Brain pericyte (primary cell): Measurements from ENCODE around the gene SLC9C1.

ENCODE experiments used
- DNase-seq: peaks from one replicate; pipeline ENCODE4 v3.0.0-alpha.2; 2012; ENCODE audit warnings: low read depth, low spot score

SLC9C1 gene

GRCh38 chr3:112306825-112307224 is 12.8 kb upstream of the SLC9C1 start:
- no peak for DNase-seq

- DNase-seq, result no peak
Measured at GRCh38 chr3:112304611-112305010, 10.6 kb upstream of the SLC9C1 start.

DNA sequence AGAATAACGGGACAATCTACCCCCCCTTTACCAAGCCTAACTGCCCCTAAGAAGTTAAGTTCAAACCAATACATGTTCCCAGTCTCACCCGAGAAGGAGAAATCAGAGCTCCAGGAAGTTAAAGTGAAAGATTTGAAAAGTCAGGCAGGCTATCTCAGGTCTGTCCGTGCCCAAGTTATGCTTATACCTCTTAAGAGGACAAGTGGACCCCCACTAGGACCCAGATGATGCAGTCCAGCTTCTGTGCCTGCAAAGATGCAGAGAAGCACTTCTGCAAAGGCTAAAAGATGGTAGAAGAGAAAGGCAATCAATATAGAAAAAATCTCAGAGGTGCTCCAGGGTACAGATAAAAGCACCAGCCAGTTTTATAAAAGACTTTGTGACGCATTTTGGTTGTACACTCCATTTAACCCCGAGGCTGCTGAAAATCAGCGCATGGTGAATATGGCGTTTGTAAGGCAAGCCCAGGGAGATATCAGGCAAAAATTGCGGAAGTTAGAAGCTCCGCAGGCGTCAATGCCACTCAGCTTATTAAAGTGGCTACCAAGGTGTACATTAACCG is 9.8 kb upstream of the SLC9C1 start:
- DNase-seq, result no peak

DNA sequence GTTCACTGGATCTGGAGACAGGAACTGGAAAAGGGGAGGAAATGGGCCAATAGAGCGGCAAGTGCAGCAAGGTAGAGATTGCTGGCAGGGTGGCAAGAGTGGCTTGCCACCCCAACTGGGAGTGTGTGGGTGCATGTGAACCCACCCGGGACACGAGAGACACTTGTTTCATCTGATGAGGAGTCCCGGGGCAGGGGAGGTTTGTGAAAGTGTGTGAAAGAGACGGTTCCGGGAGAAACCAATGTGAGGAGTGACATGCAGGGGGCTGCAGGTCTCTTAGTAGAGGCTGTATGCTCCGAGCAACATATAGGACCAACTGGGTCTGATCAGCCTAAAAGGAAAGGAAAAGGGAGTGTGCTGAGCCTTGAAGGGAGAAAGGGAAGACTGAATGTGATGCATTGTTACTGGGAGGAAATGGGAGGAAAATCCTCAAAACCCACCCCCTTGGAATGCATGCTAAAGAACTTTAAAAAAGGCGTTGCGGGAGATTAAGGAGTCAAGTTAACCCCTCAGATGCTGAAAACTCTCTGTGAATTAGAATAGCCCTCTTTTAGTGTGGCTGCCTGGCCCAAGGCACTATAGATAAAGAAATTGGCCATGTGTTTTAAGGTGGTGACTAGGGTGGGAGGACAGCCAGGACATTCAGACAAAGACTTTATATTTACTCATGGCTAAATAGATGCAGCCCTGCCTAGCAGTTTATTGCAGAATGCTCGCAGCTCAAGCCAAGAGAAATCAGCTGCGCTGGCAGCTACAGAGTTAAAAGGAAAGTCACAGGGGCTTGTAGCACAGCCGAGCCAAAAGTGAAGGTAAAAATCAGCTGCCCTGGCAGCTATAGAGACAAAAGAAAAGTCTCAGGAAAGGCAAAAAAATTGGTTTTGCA is 9.1 kb upstream of the SLC9C1 start:
- no peak for DNase-seq

- no peak for DNase-seq
Measured at GRCh38 chr3:112302150-112302830, 8.3 kb upstream of the SLC9C1 start.

- DNase-seq, result no peak
Measured at GRCh38 chr3:112298781-112299180, 4.8 kb upstream of the SLC9C1 start.

DNA sequence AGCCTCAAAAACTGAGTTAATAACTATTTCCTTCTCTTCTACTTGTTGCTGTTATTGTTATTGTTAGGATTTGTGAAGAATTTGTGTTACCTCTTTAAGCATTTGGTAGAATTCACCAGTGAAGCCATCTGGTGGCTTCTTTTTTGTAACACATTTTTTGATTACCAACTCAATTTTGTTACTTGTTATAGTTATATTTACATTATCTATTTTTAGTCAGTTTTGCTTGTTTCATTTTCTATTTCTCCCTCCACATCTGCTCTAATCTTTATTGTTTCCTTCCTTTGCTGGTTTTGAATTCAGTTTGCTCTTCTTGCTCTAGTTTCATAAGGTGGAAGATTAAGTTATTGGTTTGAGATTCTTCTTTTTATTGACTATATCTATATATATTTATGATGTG is 3.7 kb upstream of the SLC9C1 start:
- no peak for DNase-seq

DNA sequence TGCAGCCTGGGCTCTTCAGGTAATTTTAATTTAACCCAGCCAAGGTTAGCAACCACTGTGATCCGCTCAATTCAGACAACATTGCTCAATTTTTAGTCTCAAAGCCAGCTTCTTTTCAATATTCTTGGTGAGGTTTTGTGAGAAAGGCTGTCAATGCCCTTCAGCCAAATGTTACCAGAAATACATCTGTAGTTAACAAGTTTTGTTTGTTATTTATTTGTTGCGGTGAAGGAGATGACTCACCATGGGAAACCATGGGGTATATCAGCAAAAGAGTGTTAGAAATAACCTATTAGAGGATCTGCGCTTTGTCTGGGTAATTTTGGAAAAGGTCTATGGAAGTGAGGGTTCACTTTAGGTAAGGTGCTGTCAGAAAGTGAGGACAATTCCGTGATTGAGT is 5.0 kb downstream of the SLC9C1 start:
- no peak for DNase-seq

DNA sequence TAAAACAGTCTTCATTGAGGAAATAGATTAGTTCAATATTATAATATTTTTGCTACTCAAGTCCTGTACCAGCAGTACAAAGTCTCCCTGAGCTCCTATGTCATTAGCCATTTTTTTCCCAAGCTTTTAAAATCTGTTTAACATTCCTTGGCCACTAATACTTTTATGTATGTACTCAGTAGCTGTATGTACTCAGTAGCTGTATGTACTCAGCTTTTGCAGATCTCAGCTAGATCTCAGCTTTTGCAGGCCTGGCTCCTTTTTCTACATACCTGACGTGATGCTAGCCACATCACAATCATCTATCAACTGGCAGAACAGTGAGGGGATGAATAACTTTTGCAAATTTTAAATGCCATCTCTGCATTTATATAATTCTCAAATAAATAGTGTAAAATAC is 13.8 kb downstream of the SLC9C1 start:
- DNase-seq, result no peak

- no peak for DNase-seq
Measured at GRCh38 chr3:112273536-112273935, 20.5 kb downstream of the SLC9C1 start.

- DNase-seq, result no peak
Measured at GRCh38 chr3:112261742-112262141, 32.3 kb downstream of the SLC9C1 start.

DNA sequence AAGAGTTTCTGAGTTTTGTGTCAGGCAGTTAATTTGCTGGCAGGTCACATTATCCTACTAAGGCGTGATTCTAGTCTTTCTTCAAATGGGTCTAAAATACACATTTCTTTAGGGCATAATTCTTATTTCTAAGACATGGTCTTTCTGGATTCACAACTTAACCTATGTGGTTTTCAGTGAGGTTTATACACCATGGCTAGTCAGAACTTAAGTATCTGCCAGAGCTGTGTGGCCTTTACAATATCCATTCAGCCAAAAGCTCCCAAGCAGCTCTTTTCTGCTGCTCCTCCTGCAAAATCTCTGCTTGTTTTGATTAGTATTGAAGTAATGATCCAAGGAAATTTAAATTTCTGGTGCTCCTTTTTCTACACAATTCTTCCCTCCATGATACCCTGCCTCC is 33.5 kb downstream of the SLC9C1 start:
- no peak for DNase-seq

DNA sequence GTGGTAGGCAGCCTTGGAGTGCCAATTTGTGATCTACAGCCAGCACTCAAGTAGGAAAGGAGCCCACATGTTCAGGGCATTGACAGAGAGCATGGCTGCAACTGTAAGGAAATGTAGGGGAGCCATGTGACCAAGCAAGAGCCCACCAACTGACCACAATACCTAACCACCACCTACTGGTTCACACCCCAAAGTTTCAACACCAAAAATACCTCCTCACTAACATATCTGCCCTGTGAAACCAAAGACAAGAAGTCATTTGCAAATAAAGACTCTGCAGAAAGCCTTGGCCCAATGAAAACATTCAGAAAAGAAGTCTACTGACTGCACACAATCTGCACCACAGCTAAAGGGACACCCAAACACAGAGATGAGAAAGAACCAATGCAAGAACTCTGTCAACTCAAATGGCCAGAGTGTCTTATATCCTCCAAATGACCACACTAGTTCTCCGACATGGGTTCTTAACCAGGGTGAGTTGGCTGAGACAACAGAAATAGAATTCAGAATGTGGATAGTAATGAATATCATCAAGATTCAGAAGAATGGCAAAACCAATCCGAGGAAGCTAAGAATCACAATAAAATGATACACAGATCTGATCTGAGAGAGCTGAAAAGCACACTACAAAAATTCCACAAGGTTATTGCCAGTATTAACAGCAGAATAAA is 40.6 kb downstream of the SLC9C1 start:
- DNase-seq, result no peak

- no peak for DNase-seq
Measured at GRCh38 chr3:112247900-112248299, 46.1 kb downstream of the SLC9C1 start.

DNA sequence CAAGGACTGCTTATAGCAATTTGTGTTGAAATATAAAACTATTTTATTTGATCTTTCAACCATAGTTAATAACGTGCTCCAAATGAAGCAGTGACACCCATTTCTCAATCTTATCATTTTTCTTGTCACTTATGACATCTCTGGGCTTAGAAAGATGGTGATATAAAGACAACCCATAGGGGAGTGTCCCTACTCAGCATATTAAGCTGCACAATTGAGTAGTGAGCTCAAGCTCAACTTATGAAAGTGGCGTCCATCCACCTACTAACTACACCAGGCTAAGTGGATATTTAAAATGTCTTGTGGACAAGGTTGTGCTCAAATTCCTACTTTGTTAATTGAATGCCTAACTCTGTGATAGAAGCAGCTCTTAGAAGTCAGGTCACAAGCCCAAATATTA is 46.7 kb downstream of the SLC9C1 start:
- DNase-seq, result no peak

GRCh38 chr3:112233083-112233482 is 60.9 kb downstream of the SLC9C1 start:
- no peak for DNase-seq

- no peak for DNase-seq
Measured at GRCh38 chr3:112231727-112232126, 62.3 kb downstream of the SLC9C1 start.

- DNase-seq, result no peak
Measured at GRCh38 chr3:112230033-112230432, 64.0 kb downstream of the SLC9C1 start.

GRCh38 chr3:112228786-112229185 is 65.2 kb downstream of the SLC9C1 start:
- DNase-seq, result no peak

- DNase-seq, result no peak
Measured at GRCh38 chr3:112200317-112200666, 93.7 kb downstream of the SLC9C1 start.

- DNase-seq, result no peak
Measured at GRCh38 chr3:112199622-112200316, 94.2 kb downstream of the SLC9C1 start.

GRCh38 chr3:112197131-112197530 is 96.9 kb downstream of the SLC9C1 start:
- DNase-seq, result no peak
